GM12878 (cell line): Measurements from ENCODE around the gene SNX13. TPM values are rescaled to one million over a fixed set of nuclear protein-coding genes. Genes with fewer than 3 reads are reported as not detected.

ENCODE experiments used
- ATAC-seq: fragments of 200-7000 bp; cut with Tn5 transposase; 3 replicates; pipeline ENCODE4 v1.9.1; 2020; ENCODE audit warnings: mild to moderate bottlenecking, moderate library complexity
- BruUV-seq: library from RNA; stranded (reverse); fragments of 400-500 nt; replicated peaks from 2 replicates; lab custom pipeline; 2021; lab: Mats Ljungman, UMichigan
- CTCF ChIA-PET: fragments of 300-600 bp; sonication (Branson Sonifier 250); formaldehyde crosslinking; extraction: SDS; loops from one replicate; lab custom pipeline; 2021; ENCODE audit warnings: inconsistent platforms; lab: Yijun Ruan, JAX
- POLR2A ChIA-PET: fragments of 350-600 bp; formaldehyde crosslinking; extraction: SDS; loops from one replicate; lab custom pipeline; 2021; ENCODE audit warnings: inconsistent platforms; lab: Charles Lee
- RAD21 ChIA-PET: fragments of 300-600 bp; sonication (Branson Sonifier 250); formaldehyde crosslinking; loops from one replicate; lab custom pipeline; 2023; ENCODE audit warnings: antibody characterized with exemption; ENCODE audit not compliant: unreplicated experiment; lab: Charles Lee
- SMC1A ChIA-PET: fragments of 300-600 bp; sonication (Branson Sonifier 250); formaldehyde crosslinking; loops from one replicate; lab custom pipeline; 2023; ENCODE audit not compliant: unreplicated experiment, uncharacterized antibody; lab: Charles Lee
- DNase-seq: peaks from one replicate; pipeline ENCODE4 v3.0.0-alpha.2; 2011; ENCODE audit warnings: low read depth, low spot score
- FAIRE-seq: peaks from 3 replicates; lab custom pipeline; 2011; peaks lifted over from hg19 to GRCh38; lab: Jason Lieb, UNC
- H2AFZ ChIP-seq: 2 replicates; pipeline ENCODE4 v1.6.0; 2011; ENCODE audit warnings: low read depth, low read length, control low read depth; ENCODE audit not compliant: control insufficient read depth
- H3K27ac ChIP-seq: 2 replicates; pipeline ENCODE4 v1.5.1; 2011; ENCODE audit warnings: control low read depth; ENCODE audit not compliant: control insufficient read depth, insufficient read depth
- H3K27me3 ChIP-seq, 2 experiments: replicated peaks in 1 of 2; 2 replicates each; pipeline versions ENCODE4 v1.6.0 to v1.6.1; 2011; ENCODE audit warnings: low read length in 1 of 2; ENCODE audit not compliant: control insufficient read depth in 2 of 2, insufficient read depth in 2 of 2
- H3K36me3 ChIP-seq, 2 experiments: 2 replicates each; pipeline ENCODE4 v1.5.1; 2011; ENCODE audit warnings: low read length in 1 of 2; ENCODE audit not compliant: control insufficient read depth in 2 of 2, insufficient read depth in 2 of 2
- H3K4me1 ChIP-seq: 2 replicates; pipeline ENCODE4 v1.6.1; 2011; ENCODE audit warnings: mild to moderate bottlenecking, low read length, moderate library complexity, mixed read lengths; ENCODE audit not compliant: control insufficient read depth, insufficient read depth
- H3K4me2 ChIP-seq: 2 replicates; pipeline ENCODE4 v1.6.0; 2011; ENCODE audit warnings: control low read depth; ENCODE audit not compliant: control insufficient read depth, insufficient read depth
- H3K4me3 ChIP-seq: fragments of 200-600 bp; sonication (generic); 2 replicates; pipeline ENCODE4 v1.5.1; 2016
- H3K79me2 ChIP-seq: 2 replicates; pipeline ENCODE4 v1.6.0; 2011; ENCODE audit warnings: low read length; ENCODE audit not compliant: control insufficient read depth, insufficient read depth
- H3K9ac ChIP-seq: 2 replicates; pipeline ENCODE4 v1.8.0; 2011; ENCODE audit warnings: low read length, control low read depth, mixed read lengths; ENCODE audit not compliant: control insufficient read depth, insufficient read depth
- H3K9me3 ChIP-seq: replicated peaks from 3 replicates; pipeline ENCODE4 v1.5.1; 2011; ENCODE audit warnings: mild to moderate bottlenecking, low read length; ENCODE audit not compliant: control insufficient read depth, insufficient read depth
- H4K20me1 ChIP-seq: 2 replicates; pipeline ENCODE4 v1.6.0; 2011; ENCODE audit not compliant: control insufficient read depth, insufficient read depth
- CBX3 ChIP-seq: fragments of 200-600 bp; sonication (generic); IDR thresholded peaks from 2 replicates; pipeline ENCODE4 v1.6.1; 2016; ENCODE audit warnings: low read depth, borderline replicate concordance
- IRF4 ChIP-seq: IDR thresholded peaks from 2 replicates; pipeline ENCODE4 v1.6.1; 2011; ENCODE audit warnings: low read depth, low read length
- JUNB ChIP-seq: IDR thresholded peaks from 2 replicates; pipeline ENCODE4 v1.6.1; 2016; ENCODE audit warnings: antibody characterized with exemption, mild to moderate bottlenecking
- NFXL1 ChIP-seq: fragments of 450-650 bp; IDR thresholded peaks from 2 replicates; pipeline ENCODE4 v1.6.1; 2017; ENCODE audit warnings: antibody characterized with exemption, mild to moderate bottlenecking, borderline replicate concordance
- PML ChIP-seq: IDR thresholded peaks from 2 replicates; pipeline ENCODE4 v1.6.1; 2012; ENCODE audit warnings: low read length, inconsistent platforms
- SRF ChIP-seq, 2 experiments: IDR thresholded peaks; 2 replicates each; pipeline ENCODE4 v1.6.1; 2011; ENCODE audit warnings: low read depth in 2 of 2, low read length in 2 of 2, mild to moderate bottlenecking in 1 of 2, moderate library complexity in 1 of 2
- ZBED1 ChIP-seq: IDR thresholded peaks from 2 replicates; pipeline ENCODE4 v1.6.1; 2016; ENCODE audit warnings: borderline replicate concordance
- in situ Hi-C: fragments of 300-500 bp; cut with MboI; formaldehyde crosslinking; loops from 9 replicates; pipeline ENCODE4 v1.14.3; 2018; ENCODE audit warnings: mixed read lengths
- intact Hi-C: fragments of 100-400 bp; cut with micrococcal nuclease; formaldehyde crosslinking; loops from one replicate; pipeline ENCODE4 v1.14.2; 2022; ENCODE audit not compliant: unreplicated experiment
- polyA plus RNA-seq, 11 experiments: library from polyadenylated mRNA; depleted of rRNA in 4 of 11; unstranded in 6 of 11; stranded (reverse) in 5 of 11; fragments of >200 nt; fragmentation: Nextera tagmentation in 4 of 11; fragmentation: Illumina TruSeq in 1 of 11; extraction: Ambion mirVana in 4 of 11; extraction: Trizol in 1 of 11; gene quantifications; 1 replicate in 1 of 11; 2 replicates in 10 of 11; pipeline versions ENCODE4 v1.2.1 to v1.2.3, GENCODE V29; 2011 to 2016; ENCODE audit warnings: inconsistent platforms in 2 of 11, missing spikeins in 2 of 11, low read depth in 1 of 11
- total RNA-seq, 4 experiments: library from RNA; depleted of rRNA in 3 of 4; stranded (reverse); fragments of >200 nt in 3 of 4; fragmentation: Illumina TruSeq in 1 of 4; extraction: Trizol in 1 of 4; gene quantifications; 2 replicates each; pipeline versions ENCODE4 v1.2.1 to v1.2.3, GENCODE V29; 2013 to 2021
- TF ChIP-seq, protein P1 (sequence below): IDR thresholded peaks from 2 replicates; pipeline ENCODE4 v1.6.1; 2011; ENCODE audit warnings: mild to moderate bottlenecking, low read depth, low read length, moderate library complexity; ENCODE audit not compliant: insufficient replicate concordance

Gene SNX13
- total and polyA plus RNA-seq, 10 of the 15 experiments (the other 5 are each of a cell fraction or from before 2014, with no cell fraction given), result 2.2 to 17.1 (median 11.9) TPM

GRCh38 chr7:17843041-17843440 is 97.3 kb downstream of the SNX13 start:
- no peak for DNase-seq
- H3K9me3 ChIP-seq, result no peaks in the 10 kb centered on the region; the same call in 2 of the 3 replicates
- POLR2A ChIA-PET, result no interaction called here
- BruUV-seq, result no TSS peak
- no peak overlapping the region for H3K4me2 ChIP-seq
- H3K27ac ChIP-seq, result no peak overlapping the region
- H3K27me3 ChIP-seq, result no peaks in the 10 kb centered on the region
- no peaks in the 10 kb centered on the region; a peak in 1 of 4 replicates for H3K36me3 ChIP-seq
- CTCF ChIA-PET, result interaction anchor here (2.3 kb wide), 1 partner anchor 73 kb away, joined by 5 read pairs; no protein-coding TSS in a partner anchor
- in situ Hi-C loops, result no loop called here
- no peak for TF ChIP-seq ZBED1
- no peak for TF ChIP-seq JUNB
- TF ChIP-seq CBX3, result no peak
- TF ChIP-seq NFXL1, result no peak
- no peak for TF ChIP-seq PML
- TF ChIP-seq SRF (IDR thresholded peaks at IDR 0.05; ENCODE audit: low read depth in 2 of 2, low read length in 2 of 2), result no peak
- TF ChIP-seq, protein P1, sequence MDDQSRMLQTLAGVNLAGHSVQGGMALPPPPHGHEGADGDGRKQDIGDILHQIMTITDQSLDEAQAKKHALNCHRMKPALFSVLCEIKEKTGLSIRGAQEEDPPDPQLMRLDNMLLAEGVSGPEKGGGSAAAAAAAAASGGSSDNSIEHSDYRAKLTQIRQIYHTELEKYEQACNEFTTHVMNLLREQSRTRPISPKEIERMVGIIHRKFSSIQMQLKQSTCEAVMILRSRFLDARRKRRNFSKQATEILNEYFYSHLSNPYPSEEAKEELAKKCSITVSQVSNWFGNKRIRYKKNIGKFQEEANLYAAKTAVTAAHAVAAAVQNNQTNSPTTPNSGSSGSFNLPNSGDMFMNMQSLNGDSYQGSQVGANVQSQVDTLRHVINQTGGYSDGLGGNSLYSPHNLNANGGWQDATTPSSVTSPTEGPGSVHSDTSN, result no peak
- no peak for TF ChIP-seq IRF4
- no peak overlapping the region for H3K9ac ChIP-seq
- intact Hi-C loops, result no loop called here
- no peaks in the 10 kb centered on the region for H3K79me2 ChIP-seq
- no peak overlapping the region for H2AFZ ChIP-seq
- no peak for FAIRE-seq
- H3K4me3 ChIP-seq, result no peak overlapping the region
- peaks cover 3% of the 10 kb centered on the region; the same call in 1 of the 2 replicates for H3K4me1 ChIP-seq
- H4K20me1 ChIP-seq, result no peaks in the 10 kb centered on the region
- RAD21 ChIA-PET, result no interaction called here
- peak; percentile 67 for ATAC-seq
- SMC1A ChIA-PET, result interaction anchor here (1.1 to 2.9 kb wide), 4 partner anchors 10 to 73 kb away, joined by 3 to 8 read pairs (median 3); no protein-coding TSS in a partner anchor
